ENCODE measurements around the gene NLGN4X.

Gene NLGN4X

DNA sequence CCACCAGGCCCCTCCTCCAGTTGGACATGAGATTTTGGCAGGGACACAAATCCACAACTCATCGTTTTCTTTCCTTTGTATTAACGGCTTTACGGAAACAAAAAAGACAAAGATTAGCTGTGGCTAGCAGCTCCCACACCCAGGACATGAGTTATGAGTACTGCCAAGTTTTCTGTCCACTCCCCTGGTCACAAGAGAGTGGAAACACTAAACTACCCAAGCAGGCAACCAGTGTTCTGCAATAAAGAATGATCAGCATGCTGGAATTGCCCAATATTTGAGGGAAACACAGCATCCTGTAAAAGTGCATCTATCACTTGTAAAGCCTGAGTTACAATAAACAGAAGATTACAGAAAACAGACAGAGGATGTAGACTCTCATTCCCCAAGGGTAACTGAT lies 358.4 kb downstream of the NLGN4X start:
- no peak overlapping the region for H3K27ac ChIP-seq (ENCODE audit: low read depth, low read length, poor library complexity, severe bottlenecking)
- H2AFZ ChIP-seq (ENCODE audit: low read length), result no peak overlapping the region
- no peaks in the 10 kb centered on the region for H3K36me3 ChIP-seq (ENCODE audit: insufficient read depth, low read length)
- no peak overlapping the region for H3K4me3 ChIP-seq (ENCODE audit: low read depth, low read length, poor library complexity, severe bottlenecking)
- TF ChIP-seq, protein P1, sequence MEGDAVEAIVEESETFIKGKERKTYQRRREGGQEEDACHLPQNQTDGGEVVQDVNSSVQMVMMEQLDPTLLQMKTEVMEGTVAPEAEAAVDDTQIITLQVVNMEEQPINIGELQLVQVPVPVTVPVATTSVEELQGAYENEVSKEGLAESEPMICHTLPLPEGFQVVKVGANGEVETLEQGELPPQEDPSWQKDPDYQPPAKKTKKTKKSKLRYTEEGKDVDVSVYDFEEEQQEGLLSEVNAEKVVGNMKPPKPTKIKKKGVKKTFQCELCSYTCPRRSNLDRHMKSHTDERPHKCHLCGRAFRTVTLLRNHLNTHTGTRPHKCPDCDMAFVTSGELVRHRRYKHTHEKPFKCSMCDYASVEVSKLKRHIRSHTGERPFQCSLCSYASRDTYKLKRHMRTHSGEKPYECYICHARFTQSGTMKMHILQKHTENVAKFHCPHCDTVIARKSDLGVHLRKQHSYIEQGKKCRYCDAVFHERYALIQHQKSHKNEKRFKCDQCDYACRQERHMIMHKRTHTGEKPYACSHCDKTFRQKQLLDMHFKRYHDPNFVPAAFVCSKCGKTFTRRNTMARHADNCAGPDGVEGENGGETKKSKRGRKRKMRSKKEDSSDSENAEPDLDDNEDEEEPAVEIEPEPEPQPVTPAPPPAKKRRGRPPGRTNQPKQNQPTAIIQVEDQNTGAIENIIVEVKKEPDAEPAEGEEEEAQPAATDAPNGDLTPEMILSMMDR (IDR thresholded peaks at IDR 0.05; ENCODE audit: low read length), result no peak
- TF ChIP-seq EZH2 (IDR thresholded peaks at IDR 0.05; ENCODE audit: borderline replicate concordance, low read length), result no peak
- no peaks in the 10 kb centered on the region for H3K79me2 ChIP-seq (ENCODE audit: insufficient read depth, low read length)
- no peak overlapping the region for H3K9ac ChIP-seq (ENCODE audit: low read length)
- H3K9me3 ChIP-seq (ENCODE audit: low read length), result no peaks in the 10 kb centered on the region
- H4K20me1 ChIP-seq (ENCODE audit: insufficient read depth, low read length), result no peaks in the 10 kb centered on the region
- H3K9me2 ChIP-seq (ENCODE audit: low read depth, low read length), result no peaks in the 10 kb centered on the region
- no peaks in the 10 kb centered on the region for H3F3A ChIP-seq (ENCODE audit: insufficient read depth, low read length)
- H3K27me3 ChIP-seq (ENCODE audit: insufficient read depth, low read length), result no peaks in the 10 kb centered on the region
- no peaks in the 10 kb centered on the region for H3K4me1 ChIP-seq (ENCODE audit: insufficient read depth, low read length, severe bottlenecking)
- H3K4me2 ChIP-seq (ENCODE audit: low read length), result no peak overlapping the region

DNA sequence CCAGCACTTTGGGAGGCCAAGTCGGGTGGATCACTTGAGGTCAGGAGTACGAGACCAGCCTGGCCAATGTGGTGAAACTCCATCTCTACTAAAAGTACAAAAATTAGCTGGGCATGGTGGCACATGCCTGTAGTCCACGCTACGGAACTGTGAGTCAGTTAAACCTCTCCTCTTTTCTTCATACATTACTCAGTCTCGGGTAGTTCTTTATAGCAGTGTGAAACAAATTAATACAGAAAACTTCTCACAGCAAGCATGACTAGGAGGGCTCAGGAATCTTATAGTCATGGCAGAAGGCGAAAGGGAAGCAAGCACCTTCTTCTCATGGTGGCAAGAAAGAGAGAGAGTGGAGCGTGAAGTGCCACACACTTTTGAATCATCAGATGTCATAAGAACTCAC lies 358.9 kb downstream of the NLGN4X start:
- no peak overlapping the region for H2AFZ ChIP-seq (ENCODE audit: low read length)
- no peak for TF ChIP-seq EZH2 (IDR thresholded peaks at IDR 0.05; ENCODE audit: borderline replicate concordance, low read length)
- TF ChIP-seq, protein P1 (IDR thresholded peaks at IDR 0.05; ENCODE audit: low read length), result no peak

DNA sequence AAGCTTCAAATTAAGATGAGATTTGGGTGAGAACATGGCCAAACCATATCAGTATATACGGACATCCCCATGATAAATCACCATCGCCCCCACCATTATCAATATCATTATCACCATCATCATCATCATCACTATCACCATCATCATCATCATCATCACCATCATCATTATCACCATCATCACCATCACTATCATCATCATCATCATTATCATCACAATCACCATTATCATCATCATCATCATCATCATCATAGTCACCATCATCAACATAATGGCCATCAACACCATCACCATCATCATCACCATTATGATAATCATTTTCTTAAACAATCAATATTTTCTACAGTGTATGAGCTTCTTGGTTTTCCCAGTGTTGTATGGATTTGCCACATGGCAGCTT lies 360.9 kb downstream of the NLGN4X start:
- Histone ChIP-seq H3K4me1 (ENCODE audit: insufficient read depth, low read length, severe bottlenecking) (no peaks in the 10 kb centered on the region), H3K79me2 (ENCODE audit: insufficient read depth, low read length) (no peaks in the 10 kb centered on the region), H3K27me3 (ENCODE audit: insufficient read depth, low read length) (no peaks in the 10 kb centered on the region), H3K4me2 (ENCODE audit: low read length) (no peak overlapping the region), H3K9ac (ENCODE audit: low read length) (no peak overlapping the region), H3K9me2 (ENCODE audit: low read depth, low read length) (no peaks in the 10 kb centered on the region), H3K36me3 (ENCODE audit: insufficient read depth, low read length) (no peaks in the 10 kb centered on the region), H3F3A (ENCODE audit: insufficient read depth, low read length) (no peaks in the 10 kb centered on the region), H4K20me1 (ENCODE audit: insufficient read depth, low read length) (no peaks in the 10 kb centered on the region), H3K4me3 (ENCODE audit: low read depth, low read length, poor library complexity, severe bottlenecking) (no peak overlapping the region), H2AFZ (ENCODE audit: low read length) (no peak overlapping the region), H3K9me3 (ENCODE audit: low read length) (no peaks in the 10 kb centered on the region), H3K27ac (ENCODE audit: low read depth, low read length, poor library complexity, severe bottlenecking) (no peak overlapping the region)
- TF ChIP-seq, protein P1 (IDR thresholded peaks at IDR 0.05; ENCODE audit: low read length), result no peak
- no peak for TF ChIP-seq EZH2 (IDR thresholded peaks at IDR 0.05; ENCODE audit: borderline replicate concordance, low read length)

More for the DNA sequence above, 358.9 kb downstream of the NLGN4X start:
- Histone ChIP-seq H3K9me3 (ENCODE audit: low read length) (no peaks in the 10 kb centered on the region), H3K4me1 (ENCODE audit: insufficient read depth, low read length, severe bottlenecking) (no peaks in the 10 kb centered on the region), H3K27me3 (ENCODE audit: insufficient read depth, low read length) (no peaks in the 10 kb centered on the region), H3K36me3 (ENCODE audit: insufficient read depth, low read length) (no peaks in the 10 kb centered on the region), H4K20me1 (ENCODE audit: insufficient read depth, low read length) (no peaks in the 10 kb centered on the region), H3K27ac (ENCODE audit: low read depth, low read length, poor library complexity, severe bottlenecking) (no peak overlapping the region), H3K4me3 (ENCODE audit: low read depth, low read length, poor library complexity, severe bottlenecking) (no peak overlapping the region), H3K9me2 (ENCODE audit: low read depth, low read length) (no peaks in the 10 kb centered on the region), H3K4me2 (ENCODE audit: low read length) (no peak overlapping the region), H3F3A (ENCODE audit: insufficient read depth, low read length) (no peaks in the 10 kb centered on the region), H3K9ac (ENCODE audit: low read length) (no peak overlapping the region), H3K79me2 (ENCODE audit: insufficient read depth, low read length) (no peaks in the 10 kb centered on the region)

Measured in OCI-LY1 (cell line).